Tibial nerve (tissue), 4 donors: ENCODE data around the gene ZC3H7B.

Source experiments
- CTCF ChIP-seq, 5 experiments: fragments of 200-600 bp in 3 of 5; fragments of 450-650 bp in 2 of 5; sonication (generic) in 3 of 5; IDR thresholded peaks; one replicate each; pipeline ENCODE4 v1.5.1; 2016 to 2019; ENCODE audit warnings: antibody characterized with exemption in 5 of 5, mild to moderate bottlenecking in 3 of 5, moderate library complexity in 2 of 5
- EP300 ChIP-seq, 2 donors: sonication (generic); formaldehyde crosslinking; IDR thresholded peaks; one replicate each; pipeline ENCODE4 v1.6.1; 2017; ENCODE audit warnings: antibody characterized with exemption in 2 of 2, mild to moderate bottlenecking in 1 of 2
- POLR2A ChIP-seq, 2 donors: fragments of 450-650 bp; IDR thresholded peaks; one replicate each; pipeline ENCODE4 v1.6.1; 2017; ENCODE audit warnings: antibody characterized with exemption in 2 of 2, mild to moderate bottlenecking in 2 of 2, moderate library complexity in 2 of 2

GRCh38 chr22:41367680-41368542 lies 66.6 kb downstream of the ZC3H7B start:
- no peak for TF ChIP-seq CTCF (IDR thresholded peaks at IDR 0.05)
- TF ChIP-seq POLR2A (IDR thresholded peaks at IDR 0.05) = no peak
- no peak for TF ChIP-seq EP300 (IDR thresholded peaks at IDR 0.05)
